HG02588 (cell line): ENCODE results near the gene CAMK2D.

Source experiments
- ATAC-seq: cut with Tn5 transposase; IDR thresholded peaks from one replicate; pipeline ENCODE4 v1.9.1; 2021; ENCODE audit warnings: mild to moderate bottlenecking, moderate library complexity; ENCODE audit not compliant: unreplicated experiment

The CAMK2D gene

DNA sequence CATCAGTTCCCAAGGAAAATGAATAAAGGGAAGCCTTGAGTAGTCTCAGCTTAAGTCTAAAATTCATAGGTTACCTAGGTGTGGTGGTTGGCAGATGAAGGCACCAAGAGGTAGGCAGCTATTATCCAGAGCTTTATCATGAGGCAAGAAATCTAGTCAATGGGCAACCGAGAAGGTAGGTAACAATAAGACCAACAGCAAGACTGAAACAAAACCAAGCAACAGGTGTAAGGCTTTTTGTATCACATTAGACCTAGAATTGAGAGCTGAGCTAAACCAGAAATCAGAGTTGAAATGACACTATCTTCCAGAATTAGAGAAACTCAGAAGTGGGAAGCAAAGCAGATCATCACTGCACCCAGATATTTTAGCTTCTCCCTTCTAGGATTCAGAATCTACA, 117.1 kb downstream of the CAMK2D start:
- ATAC-seq = no peak

DNA sequence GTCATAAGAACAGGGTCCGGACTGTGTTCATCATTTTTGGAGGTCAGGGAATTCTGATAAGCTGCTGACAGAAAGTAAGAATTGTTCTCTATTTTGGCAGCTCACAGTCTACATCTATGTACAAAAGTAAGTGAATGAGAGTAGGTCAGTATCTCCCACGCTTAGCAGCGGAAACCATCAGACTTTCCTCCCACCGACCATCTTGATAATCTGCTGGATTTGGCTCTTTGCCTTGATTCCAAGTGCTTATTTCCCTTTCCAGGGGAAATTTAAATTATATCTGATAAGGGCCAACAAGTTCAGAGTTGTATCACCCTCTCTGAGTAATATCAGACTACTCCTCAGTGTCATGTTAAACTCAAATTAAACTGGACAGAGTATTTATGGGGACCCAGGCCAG, 118.0 kb downstream of the CAMK2D start:
- ATAC-seq = no peak

DNA sequence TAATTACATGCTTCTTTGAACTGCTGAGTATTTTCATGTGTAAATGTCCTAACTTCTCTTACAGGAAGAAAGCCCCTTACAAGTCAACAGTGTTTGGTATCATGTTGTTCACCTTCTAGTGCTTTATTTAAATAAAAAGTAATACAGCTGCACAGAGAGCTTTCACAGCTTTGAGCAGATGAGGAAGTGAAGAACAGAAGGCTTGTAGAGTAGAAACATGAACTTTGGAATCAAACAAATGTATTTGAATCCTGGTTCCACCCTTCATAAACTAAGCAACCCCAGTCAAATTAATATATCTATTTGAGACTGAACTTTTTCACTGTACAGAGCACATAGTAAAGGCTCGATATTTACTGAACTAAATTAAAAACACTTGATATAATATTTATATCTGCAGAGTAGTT, 120.5 kb downstream of the CAMK2D start:
- peak; percentile 79 for ATAC-seq

DNA sequence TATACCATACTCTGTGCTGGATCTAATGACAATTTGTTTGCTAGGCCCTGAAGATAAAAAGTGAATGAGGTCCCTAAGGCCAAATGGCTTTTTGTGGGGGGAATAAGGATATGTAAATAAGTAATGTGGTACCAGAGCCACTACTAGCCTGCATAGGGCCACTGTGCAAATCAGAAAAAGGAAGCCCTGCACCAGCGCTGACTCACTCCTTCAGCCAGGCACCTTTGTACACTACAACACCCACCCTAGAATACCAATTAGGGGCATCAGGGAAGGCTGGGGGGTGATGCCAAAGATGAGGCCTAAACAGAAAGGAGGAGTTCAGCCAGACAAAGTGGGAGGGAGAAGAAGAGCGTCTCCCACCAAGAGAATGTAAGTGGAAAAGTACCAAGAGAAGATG, 122.2 kb downstream of the CAMK2D start:
- ATAC-seq = peak; percentile 35

DNA sequence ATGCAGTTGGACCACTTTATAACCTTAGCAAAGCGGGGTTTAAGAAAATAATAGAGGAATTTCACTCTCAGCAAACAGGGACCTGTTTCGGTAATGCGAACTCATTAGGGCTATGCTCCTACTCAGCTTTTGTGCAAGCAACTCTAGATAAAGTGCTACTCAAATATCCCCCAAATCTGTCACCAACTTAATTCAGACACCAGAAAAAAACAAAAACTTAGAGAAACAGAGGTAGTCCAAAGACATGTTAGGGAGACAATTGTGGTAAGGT, 123.0 kb downstream of the CAMK2D start:
- no peak for ATAC-seq

DNA sequence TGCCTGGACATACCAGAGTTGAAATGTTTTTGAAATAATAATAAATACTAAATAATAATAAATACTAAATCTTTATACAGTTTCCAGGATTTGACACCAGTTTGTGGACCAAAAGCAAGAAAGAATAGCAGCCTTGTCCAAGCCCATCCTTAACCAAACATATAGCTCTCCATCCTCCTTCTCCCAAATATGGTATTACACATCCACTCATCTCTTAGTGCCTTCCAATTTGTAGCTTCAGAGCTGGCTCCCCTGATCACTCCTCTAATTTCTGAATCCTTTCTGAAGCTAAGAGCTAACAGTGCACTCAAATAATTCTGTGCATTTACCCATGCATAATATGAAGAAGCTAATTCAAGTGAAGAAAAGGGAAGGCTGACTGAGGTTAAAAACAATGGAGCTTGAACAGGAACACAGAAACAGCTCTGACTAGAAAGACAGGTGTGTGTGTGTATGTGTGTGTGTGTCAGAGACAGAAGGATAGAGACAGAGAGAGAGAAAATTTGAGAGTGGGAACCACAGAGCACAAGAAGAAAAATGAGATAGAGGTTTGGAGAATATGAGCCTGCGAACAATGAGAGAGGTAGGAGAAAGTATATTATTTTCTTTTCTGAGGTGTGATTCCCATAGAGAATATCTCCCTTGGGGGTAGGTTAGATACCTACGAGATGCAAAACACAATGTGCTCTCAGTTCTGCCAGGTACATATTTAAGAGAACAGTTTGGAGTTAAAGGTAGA, 123.5 kb downstream of the CAMK2D start:
- no peak for ATAC-seq

DNA sequence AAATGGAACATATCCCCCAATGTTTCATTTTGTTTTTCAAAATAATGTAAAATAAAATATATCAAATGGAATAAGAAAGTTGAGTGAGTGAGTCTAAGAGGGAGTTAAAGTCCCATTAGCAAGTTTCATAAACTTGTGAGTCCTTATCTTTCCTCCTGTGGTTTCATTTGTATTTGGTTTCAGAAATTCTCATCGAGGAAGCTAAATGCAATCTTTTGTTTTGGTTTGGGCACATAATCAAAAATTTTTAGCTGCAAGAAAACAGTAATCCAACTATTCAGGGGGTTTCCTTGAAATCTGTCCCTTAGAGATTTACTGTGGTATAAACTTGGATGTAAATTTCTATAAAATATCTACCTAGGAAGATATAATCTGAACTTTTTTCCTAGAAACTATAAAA, 124.2 kb downstream of the CAMK2D start:
- ATAC-seq = no peak

DNA sequence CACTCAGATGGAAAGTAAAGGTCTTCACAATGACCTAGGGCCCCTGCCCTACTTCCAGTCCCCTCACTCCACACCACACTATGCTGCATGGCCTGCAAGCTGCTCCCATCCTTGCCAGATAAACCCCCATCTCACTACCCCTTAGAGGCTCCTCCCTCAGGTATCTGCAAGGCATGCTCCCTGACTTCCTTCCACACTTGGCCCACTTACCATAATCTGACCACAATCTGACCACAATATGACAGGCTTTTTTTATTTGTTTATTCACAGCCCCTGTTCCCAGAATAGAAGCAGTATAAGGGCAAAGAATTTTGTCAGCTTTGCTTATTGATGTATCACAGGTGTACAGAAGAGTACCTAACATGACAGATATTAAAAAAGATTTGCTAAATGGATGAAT, 124.7 kb downstream of the CAMK2D start:
- ATAC-seq = no peak

DNA sequence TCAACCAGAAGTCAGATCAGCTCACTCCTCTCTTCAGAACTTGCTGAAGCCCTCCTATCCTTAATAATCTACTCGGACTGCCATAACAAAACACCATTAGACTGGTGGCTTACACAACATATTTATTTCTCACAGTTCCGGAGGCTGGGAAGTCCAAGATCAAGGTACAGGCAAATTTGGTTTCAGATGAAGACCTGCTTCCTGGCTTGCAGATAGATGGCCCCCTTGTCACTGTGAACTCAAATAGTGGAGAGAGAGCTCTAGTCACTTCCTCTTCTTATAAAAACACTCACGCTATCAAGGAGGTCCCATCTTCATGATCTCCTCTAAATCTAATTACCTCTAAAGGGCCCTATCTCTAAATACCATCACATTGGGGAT, 125.1 kb downstream of the CAMK2D start:
- no peak for ATAC-seq

DNA sequence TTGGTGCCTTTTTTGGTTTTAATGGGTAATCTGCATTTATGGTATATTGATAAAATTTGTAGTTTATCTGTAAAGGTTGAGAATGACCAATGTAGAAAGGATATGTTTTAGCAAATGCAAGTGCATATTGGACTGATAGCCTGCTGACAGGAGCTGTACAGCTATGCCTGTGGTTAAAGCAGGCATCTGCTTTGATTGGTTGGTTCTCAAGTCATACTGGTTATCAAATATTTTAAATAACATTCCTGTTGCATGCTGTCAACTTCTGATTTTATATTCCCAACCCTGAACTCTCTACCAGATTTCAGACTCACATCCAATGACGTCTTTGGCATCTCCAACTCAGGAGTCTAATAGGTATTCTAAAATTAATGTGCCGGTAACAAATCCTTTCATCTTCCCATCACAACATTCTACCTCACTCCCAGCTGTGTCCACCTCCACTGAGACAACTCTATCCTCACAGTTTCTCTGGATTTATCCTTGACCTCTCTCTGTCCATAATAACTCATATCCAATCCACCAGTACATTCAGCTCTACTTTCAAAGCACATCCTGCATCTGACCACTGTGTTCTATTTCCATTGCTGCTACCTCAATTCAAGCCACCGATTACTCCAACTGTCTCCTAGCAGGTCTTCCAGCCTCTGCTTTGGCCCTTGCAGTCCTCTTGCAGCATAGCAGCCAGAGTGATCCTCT, 125.7 kb downstream of the CAMK2D start:
- no peak for ATAC-seq

DNA sequence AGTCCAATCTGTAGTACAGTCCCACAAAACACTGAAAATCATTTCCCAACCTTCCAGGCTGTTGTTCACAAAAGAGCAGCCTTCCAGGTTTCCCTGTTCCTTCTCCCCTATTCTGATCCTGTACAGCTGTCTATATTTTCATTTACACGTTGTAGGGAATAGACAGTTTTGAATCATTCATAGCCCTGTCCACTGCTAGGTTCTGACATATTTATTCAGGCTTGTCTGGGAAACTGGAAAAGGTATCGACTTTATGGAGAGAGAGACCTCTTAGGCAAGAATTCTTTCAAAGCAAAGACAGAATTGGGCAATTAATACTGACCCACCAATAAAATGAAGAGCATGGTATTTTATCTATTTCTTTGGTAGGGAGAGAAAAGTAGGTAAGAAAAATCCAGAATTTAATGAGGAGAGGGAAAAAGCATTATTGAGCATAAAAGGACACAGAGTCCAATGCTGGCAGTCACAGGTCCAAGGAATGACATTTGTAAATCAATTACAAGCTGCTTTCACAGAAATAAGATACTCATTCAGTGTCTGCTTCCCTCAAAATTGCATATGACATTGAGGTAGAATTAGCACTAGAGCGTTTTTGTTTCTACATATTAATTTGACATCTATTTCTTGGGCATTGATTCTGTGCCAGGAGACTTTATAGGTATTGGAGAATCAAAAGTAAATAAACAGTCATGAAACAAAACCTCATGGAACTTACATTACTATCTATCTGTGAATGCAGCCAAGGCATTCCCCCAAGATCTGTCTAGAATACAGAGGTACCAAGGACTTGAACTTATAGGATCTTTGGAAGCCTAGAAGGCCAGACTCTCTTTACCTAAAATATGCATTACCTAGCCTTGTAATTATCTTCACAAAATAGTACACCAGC, 127.2 kb downstream of the CAMK2D start:
- ATAC-seq = no peak

DNA sequence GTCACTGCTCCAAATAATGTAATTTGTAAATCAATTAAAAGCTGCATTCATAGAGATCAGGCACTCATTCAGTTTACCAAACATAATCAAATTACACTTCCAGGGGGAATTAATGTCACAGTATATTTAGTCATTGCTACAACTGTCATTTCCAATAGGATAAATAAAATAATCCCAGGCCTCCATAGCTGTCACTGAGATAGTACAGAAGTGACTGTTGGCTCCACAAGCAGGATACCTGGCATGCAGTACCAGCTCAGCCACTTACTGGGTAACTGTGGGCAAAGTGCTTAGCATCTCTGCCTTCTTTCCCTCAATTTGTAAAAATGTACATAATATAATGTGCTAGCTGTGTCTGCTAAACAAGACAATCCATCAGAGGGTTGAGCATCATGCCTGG, 128.1 kb downstream of the CAMK2D start:
- no peak for ATAC-seq

DNA sequence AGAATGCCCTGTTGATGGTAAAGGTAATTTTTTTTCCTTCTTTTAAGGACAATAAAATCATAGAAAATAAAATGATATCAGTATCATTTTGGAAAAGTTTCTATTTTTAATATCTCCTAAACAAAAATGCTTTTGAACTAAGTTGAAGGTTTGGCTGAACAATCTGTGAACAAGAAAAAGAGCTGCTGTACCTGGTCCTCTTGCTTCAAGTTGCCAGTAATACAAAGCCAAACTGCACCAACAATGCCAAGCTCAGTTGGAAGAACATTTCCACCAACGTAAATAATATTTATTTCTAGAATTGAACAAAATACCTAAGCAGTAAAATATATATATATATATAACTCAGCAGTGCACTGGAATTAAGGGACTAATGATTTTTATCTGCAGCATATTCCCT, 132.8 kb downstream of the CAMK2D start:
- no peak for ATAC-seq

DNA sequence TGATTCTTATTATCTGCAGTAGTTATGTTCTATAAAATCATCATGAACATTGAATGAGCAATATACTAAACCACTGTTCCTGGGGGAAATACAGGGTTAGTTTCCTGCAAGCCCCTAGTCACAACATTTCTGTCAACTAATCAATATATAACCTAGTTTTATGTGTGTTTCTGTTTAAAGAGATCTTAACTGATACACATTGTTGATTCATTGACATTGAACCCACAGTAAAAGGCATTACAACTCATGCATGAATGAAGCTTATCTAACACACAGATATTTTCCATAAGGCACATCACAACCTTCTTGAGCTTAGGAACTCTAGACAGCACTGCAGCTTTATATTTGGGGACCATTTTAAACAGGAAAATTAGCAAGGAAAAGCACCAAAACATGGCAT, 134.2 kb downstream of the CAMK2D start:
- no peak for ATAC-seq

DNA sequence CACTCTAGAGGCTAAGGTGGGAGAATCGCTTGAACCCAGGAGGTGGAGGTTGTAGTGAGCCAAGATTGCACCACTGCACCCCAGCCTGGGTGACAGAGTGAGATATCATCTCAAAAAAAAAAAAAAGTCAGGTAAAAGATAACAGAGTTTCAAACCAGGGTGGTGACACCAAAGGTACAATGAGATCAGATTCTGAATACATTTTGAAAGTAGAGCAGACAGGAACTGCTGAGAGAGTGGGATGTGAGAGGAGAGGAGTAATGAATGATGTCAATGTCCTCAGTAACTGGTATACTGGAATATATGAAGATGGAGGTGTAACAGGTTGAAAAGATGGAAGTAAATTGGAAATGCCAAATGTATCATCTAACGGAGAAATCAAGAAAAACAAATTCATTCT, 135.6 kb downstream of the CAMK2D start:
- ATAC-seq = no peak

DNA sequence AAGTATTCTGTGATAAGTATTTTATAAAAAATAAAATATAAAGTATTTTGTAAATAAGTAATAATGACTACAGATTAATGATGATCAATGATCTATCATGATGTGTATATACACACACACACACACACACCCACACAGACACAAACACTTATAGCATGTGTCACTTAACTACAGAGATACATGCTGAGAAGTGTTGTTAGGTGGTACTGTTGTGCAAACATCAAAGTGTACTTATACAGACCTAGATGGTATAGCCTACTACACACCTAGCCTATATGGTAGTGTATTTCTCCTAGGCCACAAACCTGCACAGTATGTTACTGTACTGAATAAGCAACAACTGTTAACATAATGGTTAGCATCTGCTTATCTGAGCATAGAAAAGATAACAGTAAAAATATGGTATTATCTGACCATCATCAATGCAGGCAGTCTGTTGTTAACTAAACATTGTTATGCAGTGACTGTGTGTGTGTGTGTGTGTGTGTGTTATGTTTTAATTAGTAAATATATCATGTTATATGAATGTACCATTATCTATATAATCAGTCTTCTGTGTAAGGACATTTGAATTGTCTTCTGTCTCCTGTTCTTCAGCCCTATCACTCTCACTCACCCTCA, 138.2 kb downstream of the CAMK2D start:
- ATAC-seq = no peak

DNA sequence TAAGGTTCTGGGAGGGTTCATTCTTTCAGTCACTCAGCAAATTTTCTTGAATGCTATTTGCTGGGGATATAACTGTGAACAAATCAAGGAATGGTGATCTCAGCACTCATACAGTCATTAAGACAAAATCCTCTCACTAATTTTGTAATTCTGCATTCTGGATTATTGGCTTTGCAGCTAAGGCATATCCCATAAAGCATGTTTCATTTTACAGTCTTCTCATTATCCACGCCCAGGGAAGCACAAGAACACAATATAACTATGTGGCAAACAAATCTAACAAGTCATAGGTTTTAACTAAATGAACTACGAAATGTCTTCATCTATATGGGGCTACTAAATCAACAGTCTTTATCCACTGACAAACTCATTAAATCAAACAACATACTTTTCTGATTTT, 139.9 kb downstream of the CAMK2D start:
- ATAC-seq = no peak

DNA sequence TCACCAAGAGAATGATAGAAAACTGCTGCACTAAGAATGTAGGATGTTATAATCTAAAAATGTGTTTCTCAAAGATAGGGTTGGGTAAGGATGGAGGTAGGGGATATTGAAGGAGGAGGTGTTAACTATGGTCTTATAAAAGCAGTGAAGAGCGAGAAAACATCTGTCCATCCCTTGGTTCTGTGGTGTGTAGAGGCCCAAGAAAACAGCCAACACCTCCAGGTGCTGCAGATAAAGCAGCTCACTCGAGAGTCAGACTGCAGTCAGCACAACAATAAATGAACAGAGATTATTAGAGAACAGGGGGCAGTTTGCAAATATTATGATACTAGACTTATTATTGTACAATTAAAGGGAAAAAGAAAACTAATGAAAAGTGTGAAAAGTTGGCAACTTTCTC, 141.5 kb downstream of the CAMK2D start:
- ATAC-seq = no peak

DNA sequence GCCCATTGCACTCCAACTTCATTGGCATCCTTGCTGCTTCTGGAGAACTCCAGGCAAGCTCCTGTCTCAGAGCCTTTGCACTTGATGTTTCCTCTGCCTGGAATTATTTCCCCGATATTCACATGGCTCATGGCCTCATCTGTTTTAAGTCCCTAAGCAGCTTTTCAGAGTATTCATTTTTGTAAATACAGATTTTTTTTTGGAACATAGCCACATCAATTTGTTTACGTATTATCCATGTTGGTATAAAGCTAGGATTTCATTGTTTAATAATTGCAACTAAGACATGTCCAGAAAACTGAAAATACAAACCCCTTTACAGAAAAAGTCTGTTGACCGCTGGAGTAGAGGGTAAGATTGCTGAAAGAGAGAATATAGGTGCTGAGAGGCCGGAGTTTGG, 142.0 kb downstream of the CAMK2D start:
- no peak for ATAC-seq

DNA sequence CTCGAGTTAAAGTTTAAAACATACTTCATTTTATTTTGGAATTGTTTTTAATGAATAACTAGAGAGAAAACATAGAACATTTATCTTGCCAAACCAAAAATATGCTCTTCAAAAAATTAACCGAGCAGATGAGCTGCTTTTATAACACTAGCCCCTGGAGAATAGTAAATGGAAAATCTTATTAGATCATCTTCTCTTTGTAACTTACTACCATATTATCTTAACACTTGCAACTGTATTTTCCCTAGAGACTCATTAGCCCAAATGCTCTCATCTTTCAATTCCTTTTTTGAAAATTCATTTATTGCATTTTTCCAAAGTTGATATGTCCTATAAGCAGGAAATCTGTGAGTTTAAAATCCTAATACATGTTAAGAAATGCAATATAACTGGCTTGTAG, 143.3 kb downstream of the CAMK2D start:
- no peak for ATAC-seq

DNA sequence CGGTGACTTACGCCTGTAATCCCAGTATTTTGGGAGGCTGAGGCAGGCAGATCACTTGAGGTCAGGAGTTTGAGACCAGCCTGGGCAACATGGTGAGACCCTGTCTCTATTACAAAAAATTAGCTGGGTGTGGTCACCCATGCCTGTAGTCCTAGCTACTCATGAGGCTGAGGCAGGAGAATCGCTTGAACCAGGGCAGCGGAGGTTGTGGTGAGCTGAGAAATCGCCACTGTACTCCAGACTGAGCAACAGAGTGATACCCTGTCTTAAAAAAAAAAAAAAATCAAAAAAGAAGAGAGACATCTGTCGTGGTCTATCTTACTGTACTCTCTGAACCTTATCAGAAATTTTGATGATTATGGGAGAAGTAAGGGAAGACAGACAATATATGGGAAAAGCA, 144.3 kb downstream of the CAMK2D start:
- ATAC-seq = no peak

DNA sequence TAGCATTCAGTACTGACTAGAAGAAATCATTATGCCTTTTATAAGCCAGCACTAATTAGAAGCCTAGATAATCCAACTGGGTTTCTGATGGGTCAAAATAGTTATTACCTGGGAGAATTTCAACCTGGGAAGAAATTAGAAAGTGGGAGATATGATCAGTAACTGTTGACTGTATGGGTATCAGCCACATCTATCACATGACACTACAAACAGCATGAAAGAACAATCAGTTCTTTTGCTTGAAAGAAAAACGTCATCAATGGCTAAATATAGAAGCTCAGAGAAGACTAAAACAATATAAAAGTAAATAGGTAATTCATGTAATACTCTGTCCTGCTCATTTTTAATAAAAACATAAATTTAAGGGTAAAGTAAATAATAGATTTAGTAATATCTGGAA, 145.1 kb downstream of the CAMK2D start:
- no peak for ATAC-seq
